GM21723 (cell line): ENCODE measurements around the gene SLC38A2.

Experiments
- ATAC-seq: cut with Tn5 transposase; IDR thresholded peaks from one replicate; pipeline ENCODE4 v1.9.1; 2021; ENCODE audit warnings: mild to moderate bottlenecking, moderate library complexity; ENCODE audit not compliant: unreplicated experiment

Gene SLC38A2

DNA sequence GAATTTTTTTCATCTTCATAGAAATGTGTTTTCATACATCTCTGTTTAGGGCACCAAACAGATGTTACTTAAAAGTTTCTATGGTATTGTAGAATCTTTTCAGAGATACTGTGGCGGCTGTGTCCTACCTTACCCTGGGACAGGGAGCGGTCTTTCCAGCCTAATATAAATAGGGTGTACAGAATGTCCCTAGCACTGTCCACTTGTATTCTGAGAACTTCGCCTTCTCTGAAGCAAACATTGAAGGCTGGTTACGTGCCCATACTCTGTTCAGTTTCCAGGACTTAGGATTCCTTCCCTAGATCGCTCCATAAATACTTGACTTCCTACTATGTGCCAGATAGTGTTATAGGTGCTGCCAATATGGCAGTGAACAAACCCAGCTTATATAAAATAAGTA is 24.3 kb upstream of the SLC38A2 start:
- no peak for ATAC-seq

DNA sequence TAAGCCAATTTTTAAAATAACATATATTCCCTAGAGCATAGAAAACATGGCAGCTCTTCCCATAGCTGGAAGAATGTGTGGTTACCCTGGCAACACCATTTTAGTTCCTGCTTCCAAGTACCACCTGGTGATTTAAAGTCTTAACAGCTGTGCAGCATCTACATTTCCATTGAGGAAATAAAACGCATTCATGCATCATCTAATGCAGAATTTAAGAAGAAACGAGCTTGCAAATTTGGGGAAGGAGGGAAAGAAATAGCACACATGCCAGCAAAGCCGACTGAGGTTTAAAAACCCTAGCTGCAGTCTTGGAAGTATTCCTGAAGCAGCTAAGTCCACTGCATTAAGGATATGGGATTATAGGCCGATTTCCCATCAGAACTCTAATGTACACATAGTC is 22.8 kb upstream of the SLC38A2 start:
- no peak for ATAC-seq

DNA sequence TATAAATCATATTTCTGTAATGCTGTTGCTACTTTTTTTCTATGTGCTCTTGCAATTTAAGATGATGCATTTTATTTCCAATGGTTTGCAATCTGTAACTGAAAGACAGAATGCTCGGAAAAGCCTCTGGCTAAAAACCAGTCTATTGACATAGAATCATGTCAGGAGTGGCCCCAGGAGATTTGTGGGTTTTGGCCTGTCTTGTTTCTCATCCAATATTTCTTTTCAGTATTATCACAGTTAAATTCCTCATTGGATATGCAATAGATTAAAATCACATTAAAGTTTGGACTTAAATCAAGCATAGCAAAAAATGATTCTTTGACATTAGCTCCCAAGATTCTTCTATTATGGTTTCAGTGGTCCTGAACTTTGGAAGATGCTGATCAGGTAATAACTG is 19.1 kb upstream of the SLC38A2 start:
- no peak for ATAC-seq

DNA sequence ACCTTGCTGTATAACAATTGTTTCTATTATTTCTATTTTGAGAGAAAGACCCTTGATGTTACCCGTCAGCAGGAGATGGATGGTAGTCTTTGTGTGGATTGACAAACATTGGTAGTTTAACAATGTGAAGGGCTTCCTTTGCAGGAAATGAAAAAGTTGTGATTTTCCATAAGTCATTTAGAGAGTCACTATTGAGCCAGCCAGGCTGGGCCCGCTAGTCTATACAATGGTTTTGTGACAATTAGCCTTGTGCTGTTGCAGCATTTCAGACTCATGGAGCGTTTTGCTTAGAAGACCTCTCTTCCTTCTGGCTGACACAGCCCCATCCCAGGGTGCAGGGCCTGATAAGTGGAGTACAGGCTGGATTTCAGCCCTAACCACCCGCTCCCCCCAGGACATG is 18.3 kb upstream of the SLC38A2 start:
- ATAC-seq, result no peak

DNA sequence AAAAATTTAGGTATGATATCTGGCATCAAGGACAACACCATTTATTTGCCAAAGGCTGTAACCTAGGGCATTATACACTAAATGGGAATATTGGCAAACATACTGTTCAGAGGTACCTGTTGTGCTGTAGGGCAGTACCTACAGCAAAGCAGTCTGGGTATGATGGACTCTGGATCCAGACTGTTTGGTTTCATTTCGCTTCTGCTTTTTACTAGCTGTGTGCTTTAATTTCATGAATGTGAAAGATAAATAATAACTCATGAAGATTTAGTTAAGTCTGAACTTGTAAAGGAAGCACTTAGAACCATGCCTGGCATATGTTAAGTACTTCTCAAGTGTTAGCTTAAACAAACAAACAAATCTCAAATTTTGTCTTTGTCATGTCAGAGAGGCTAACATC is 17.7 kb upstream of the SLC38A2 start:
- ATAC-seq, result no peak

DNA sequence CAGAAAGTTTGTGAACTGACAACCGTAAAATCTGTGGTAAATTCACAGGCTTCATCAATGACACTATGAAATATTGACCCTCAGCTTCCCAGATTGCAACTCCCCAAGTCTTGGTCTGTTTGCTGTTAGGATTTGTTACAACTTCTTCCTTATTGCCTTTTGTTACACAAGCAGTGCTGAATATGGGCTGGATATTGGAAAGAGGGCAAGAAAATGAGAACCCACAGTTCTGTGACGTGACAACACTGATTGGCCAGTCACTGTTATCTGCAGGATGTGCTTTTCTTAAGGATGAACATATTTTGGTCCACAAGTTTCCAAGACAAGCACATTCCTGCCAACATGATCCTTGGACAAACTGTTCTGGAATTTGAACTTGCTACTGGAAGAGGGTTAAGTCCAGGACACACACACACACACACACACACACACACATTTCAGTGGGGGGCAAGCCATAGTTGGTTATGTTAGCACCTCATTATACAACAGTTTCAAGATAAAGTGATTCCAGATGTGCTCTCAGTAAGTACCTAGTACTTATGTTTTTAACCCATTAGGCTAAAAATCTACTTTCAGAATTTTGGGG is 16.6 kb upstream of the SLC38A2 start:
- no peak for ATAC-seq

DNA sequence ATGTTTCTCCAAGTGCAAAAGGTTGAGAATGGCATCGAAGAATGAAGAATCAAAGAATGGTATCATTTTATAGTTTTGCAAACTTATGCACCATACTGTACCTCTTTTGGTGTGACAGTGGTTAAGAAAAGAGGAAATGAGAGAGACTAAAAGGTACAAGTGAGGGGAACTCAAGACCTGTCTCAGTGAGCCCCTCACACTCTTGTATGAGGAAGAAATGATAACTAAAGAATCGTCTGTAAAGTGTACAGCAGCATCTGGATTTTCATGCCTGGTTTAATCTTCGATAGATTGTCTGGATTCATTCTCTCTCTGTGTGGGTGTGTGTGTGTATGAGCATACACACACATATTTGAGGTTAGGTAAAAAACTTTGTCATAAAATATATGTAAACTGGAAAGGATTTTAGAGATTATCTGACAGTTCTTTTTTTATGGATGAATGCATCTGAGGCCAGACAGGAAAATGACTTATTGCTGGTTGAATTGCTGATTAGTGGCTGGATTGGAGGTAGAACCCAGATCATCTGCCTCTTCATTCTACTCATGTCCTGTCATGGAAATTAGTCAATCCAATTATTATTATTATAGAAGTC is 16.0 kb upstream of the SLC38A2 start:
- peak; percentile 67 for ATAC-seq

DNA sequence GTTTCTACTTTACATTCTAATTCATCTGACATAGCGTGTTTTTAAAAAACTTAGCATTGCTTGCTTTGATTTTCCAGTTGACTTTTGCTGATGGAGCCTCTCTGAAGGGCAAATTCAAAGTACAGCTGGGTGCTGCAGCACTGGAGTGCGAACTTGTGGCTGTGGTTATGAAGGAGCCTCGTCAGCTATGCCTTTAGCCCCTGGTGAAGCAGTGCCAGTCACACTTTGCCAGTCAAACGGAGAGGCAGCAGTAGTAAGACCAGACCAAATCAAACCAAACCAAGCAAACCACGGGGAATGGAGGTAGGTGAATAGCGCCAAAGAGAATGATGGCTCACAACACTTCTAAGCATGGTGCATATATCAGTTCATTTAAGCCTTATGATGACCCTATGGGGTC is 15.1 kb upstream of the SLC38A2 start:
- ATAC-seq, result no peak

DNA sequence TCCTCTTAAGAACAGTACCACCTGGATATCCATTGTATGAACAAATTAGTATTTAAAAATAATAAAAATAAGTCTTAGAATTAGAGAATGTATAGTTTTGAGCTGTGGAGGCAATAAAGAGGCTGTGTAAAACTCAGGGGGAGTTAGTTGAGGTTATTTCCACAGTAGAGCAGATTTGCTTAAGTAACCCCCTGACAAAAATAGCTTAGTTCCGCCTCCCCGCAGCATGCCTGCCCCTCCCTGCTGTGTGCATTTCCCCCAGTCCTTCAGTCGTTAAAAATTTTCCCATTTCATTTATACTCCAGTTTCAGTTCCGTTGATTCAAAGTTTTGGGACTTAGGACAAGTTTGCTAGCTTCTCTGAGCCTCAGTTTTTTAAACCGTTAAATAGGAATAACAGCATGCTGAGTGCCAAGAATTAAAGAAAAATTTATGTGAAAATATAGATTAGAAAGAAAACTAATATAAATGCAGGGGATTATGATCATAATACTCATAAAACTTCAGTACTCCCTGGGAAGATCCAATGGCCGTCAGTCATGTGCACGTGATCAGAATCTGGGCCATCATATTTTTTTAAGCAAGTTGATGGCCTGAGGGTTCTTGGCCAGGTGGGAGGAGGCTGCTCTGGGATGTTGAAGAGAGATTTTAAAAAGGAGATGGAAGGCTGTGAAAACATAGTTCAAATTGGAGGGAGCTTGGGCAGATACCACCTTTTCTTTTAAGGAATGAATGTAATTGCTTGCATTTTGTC is 14.5 kb upstream of the SLC38A2 start:
- peak; percentile 26 for ATAC-seq

DNA sequence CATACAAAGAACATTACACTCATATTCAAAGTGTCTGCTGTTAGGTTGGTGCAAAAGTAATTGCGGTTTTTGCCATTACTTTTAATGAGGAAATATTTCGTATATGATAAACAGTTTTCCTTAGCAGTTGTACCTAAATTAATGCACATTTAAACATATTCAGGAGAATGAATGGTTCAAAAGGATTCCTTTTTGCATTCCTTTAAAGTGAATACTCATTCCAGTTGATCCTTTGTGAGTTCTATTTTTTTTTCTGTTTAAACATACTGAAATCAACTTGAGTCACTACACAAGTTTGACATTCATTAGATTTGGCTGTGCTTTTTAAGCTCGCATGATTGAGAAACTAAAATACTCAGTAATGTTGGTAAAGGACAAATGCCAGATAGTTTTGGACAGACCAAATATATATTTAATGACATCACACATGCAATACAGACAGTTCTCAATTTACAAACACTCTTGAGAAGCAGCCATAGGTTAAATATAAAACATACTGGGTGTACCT is 13.8 kb upstream of the SLC38A2 start:
- ATAC-seq, result no peak

DNA sequence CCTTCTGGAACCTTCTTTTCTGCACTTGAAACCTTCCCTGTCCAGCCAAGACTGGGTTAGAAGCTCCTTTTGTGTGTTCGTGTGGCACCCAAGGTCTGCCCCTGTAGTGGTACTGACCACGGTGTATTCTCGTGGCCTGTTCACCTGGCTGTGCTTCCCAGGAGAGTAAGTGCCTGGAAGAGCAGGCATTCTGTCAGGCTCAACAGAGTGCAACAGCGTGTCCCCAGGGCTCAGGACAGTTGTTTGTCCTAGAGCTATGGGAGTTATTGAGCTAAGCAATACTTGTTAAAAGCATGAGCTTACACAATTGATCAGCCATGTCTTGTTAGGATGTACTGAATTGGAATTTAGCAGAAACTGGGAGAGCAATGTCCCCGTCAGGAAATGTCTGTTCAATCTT is 12.9 kb upstream of the SLC38A2 start:
- ATAC-seq, result no peak

DNA sequence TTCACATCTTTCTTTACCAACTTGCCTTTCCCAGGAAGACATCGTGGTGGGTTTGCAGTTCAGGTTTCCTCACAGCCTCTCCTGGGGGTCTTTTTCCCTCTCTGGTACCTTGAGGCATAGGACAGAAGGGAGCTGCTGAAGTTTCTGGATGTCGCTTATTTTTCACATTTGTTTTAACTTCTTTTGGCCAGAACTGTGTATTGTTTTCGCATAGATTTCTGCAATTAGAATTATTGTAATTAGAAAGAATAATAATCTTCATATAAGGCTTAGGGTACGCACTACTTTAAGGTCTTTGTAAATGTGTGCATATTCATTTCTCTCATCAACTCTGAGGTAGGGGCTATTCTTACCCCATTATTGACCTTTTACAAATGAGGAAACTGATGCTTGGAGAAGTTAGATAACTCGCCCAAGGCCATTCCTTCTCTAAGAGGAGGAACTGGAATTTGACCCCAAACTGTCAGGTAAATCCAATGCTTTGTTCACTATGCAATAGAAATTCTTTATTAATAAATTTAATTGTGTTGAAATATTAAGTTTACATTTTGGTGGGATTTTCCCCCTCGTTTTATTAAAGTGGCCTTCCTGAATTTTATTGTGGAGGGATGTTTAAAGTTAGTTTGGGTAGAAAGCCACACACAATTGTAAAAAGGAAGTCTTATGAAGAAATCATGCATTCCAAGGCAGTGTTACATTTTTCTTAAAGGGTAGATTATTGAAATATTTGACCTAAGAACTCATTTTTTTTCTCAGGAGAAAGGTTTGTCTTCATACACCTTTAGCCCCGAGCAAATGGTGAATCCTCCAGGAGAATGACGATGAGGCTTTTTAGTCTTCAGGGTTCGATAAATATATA is 12.1 kb upstream of the SLC38A2 start:
- no peak for ATAC-seq

DNA sequence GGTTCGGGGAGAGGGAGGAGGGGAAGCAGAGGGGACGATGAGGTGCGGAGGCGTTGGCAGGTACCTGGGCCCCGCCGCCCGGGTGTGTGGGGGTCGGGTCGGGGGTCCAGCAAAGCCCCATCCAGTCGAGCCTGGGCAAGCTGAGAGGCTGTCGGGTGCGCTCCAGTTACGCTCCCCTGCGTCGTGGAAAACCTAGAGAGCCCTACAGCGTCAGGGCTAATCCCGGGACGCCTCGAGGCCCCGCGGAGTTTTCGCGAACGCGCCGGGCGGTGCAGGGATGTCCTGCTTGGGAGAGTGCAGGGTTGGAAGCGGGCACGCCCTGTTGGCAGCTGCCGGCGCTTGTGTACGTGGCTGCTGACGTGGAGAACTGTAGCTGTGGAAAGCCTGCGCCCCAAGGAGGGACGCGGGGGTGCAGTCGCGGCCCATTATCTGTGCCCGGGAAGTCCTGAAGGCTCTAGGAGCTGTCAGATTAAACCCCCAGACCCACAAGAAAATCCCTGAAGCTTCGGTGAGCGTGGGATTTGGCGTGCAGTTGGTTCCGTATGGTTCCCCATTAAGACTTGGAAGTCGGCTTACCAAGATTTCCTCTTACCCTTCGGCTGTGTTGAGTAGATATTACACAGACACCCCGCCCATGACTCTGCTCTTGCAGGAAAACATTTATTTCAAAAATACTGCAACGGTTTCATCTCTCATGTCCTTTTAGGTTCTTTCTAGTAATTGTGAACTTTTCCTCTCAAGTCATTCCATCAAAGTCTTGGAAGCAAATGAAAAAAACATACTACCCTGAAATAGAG is 11.3 kb upstream of the SLC38A2 start:
- peak; percentile 35 for ATAC-seq

DNA sequence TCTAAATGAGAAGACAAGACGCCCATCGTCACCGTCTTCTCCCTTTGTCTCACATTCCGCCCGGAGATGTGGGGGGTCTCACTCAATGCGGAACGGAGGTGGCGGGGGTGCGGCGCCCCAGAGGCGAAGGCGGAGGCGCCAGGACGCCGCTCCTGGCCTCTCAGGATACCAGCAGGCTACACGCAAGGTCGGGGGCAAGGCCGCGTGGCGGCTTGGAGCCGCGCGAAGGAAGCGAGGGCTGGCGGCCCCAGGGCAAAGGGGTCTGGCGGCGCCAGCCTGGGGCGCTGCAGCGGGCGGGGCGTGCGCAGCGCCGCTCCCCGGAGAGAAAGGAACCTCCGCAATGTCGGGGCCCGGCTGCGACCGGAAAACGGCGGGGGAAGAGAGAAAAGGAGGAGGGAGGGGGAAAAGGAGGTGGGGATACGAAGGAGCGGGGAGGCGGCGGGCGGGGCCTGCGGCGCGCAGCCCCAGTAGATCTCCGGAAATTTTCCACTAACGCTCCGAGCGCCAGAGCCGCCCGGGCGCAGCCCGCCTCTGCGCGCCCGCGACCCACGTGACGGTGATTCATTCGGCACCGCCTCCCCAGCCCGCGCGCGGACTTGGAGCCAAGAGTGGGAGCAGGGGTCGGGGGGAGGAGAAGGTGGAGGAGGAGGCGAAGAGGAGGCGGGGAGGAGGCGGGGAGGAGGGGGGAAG is 10.5 kb upstream of the SLC38A2 start:
- peak; percentile 70 for ATAC-seq

DNA sequence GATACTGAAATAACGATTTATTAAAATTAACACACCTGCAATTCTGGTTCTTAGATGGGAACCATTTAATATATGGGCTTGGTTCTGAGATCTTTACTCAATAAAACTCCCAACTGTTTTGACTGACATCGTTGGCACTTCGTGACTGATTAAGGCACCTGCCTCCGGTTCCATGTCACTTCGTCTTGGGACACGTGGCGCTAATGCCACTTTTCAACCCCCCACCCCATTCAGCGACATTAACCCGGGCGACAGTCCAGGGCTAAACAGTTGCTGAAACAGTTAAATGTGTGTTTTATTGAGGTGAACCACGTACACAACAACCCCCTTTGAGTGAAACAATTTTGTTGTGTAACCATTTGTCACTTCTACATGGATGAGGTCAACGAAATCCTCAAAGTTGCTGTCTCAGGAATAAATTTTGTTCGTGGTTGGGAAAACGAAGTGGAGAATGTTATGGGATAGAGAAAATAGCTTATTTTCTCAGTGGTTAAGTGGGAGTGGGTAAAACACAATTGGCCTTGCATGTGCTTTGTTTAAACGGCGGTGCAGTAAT is 9.9 kb upstream of the SLC38A2 start:
- ATAC-seq, result no peak

DNA sequence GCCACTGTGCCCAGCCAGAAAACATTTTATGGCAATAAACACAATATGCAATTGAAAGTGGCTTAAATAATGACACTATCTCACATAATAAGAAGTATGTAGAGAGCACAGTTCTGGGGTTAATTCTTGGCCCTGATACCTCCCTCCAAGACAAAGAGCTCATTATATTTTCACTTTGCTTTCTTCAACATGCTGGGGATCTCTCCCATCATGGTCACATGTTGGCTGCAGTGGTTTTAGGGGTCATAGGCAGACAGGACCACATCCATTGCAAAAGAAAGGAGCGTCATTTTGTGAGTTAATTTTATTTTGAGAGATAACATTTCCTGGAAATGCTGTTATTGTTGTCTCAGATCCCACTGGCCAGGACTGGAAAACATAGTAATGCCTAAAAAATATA is 8.3 kb upstream of the SLC38A2 start:
- no peak for ATAC-seq

DNA sequence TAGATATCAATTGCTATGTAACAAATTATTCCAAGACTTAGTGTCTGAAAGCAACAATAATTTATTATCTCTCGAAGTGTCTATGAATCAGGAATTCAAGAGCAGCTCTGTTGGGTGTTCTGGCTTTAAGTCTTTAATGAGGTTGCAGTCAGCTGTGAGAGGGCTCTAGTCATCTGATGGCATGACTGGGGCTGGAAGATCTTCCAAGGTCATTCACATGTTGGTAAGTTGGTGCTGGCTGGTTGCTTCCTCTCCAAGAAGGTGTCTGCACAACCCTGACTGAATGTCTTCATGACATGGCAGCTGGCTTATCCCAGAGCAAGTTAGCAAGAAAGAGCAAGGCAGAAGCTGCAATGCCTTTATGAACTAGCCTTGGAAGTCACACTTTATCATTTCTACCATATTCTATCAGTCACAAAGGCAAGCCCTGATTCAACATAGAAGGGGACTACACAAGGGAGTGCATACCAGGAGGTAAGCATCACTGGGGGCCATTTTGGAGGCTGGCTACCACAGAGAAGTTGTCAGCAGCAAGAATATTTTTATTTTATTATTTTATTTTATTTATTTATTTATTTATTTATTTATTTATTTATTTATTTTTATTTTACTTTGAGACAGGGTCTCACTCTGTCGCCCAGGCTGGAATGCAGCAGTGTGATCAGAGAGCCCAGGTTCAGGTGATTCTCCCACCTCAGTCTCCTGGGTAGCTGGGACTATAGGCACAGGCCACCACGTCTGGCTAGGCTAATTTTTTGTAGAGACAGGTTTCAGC is 7.6 kb upstream of the SLC38A2 start:
- no peak for ATAC-seq

DNA sequence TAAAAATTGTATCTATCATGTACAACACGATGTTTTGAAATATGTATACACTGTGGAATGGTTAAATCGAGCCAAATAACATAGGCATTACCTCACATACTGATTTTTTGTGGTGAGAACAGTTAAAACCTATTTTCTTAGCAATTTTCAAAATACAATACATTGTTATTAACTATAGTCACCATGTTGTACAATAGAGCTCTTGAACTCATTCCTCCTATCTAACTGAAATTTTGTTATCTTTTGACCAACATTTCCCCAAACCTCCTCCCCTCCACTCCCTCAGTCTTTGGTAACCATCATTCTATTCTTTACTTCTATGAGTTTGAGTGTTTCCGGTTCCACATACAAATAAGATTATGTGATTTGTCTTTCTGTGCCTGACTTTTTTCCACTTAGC is 6.8 kb upstream of the SLC38A2 start:
- no peak for ATAC-seq

DNA sequence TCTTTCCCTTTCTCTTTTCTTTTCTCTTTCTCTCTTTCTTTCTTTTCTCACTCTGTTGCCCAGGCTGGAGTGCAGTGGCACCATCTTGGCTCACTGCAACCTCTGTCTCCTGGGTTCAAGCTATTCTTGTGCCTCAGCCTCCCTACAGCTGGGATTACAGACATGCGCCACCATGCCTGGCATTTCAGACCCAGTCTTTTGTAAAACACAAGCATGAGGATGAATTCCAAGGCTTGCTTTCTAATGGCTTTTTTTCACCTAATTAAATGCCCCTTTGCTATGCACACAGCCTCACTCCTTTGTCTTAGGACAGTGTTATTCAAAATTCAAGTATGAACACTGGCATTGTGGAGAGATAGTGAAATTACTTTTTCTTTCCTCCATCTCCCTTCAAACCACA is 6.0 kb upstream of the SLC38A2 start:
- ATAC-seq, result no peak
